K562 treated with DMSO at 1 percent for 12 hours (cell line): ENCODE data around the gene SCN10A. TPM values are rescaled to one million over a fixed set of nuclear protein-coding genes. Genes with fewer than 3 reads are reported as not detected.

Experiments
- total RNA-seq: library from RNA; unstranded; fragments of 300-600 nt; gene quantifications from 2 replicates; pipeline ENCODE4 v1.2.3, GENCODE V29; 2022; ENCODE audit not compliant: insufficient read depth

SCN10A gene
- total RNA-seq, result not detected in 2 replicates

GRCh38 chr3:38816026-38816425 lies at the start of gene SCN10A:
TSS of gene SCN10A (minus strand) at chr3:38816217. CDS start at chr3:38794010, 22,207 bp downstream.

GRCh38 chr3:38649500-38650247 lies 166.3 kb downstream of the SCN10A start, which contains the start of gene SCN5A:
TSS of gene SCN5A (minus strand) at chr3:38649687. CDS start at chr3:38633307, 16,380 bp downstream.

Other genes starting within 250 kb of the SCN10A start
- gene SCN5A, start 166.5 kb downstream of the SCN10A start, total RNA-seq, result not detected in 2 replicates
- gene SCN11A, start 235.7 kb upstream of the SCN10A start, total RNA-seq, result not detected in 2 replicates
- 10.7 and 30.9 TPM in 2 replicates for gene WDR48, start 235.8 kb upstream of the SCN10A start, total RNA-seq